Umbilical cord (tissue), 2 donors: ENCODE results near the gene UBL5. TPM values are rescaled to one million over a fixed set of nuclear protein-coding genes. Genes with fewer than 3 reads are reported as not detected.
A peak's percentile ranks its signal among the peaks of the same experiment; 100 is the strongest.
"Not testable (repeated sequence)": the region's sequence is repeated elsewhere in the genome, so short reads cannot be mapped to it uniquely, and the experiment has no call there.

Experiments
- DNase-seq: peaks from one replicate; pipeline ENCODE4 v3.0.0-alpha.2; 2015; ENCODE audit warnings: low spot score
- total RNA-seq: library from RNA; depleted of rRNA; stranded (reverse); fragments of >200 nt; gene quantifications from one replicate; pipeline ENCODE4 v1.2.3, GENCODE V29; 2014; ENCODE audit warnings: low replicate concordance; ENCODE audit not compliant: insufficient read depth

Gene UBL5
- total RNA-seq, 1 donor from 2014 or later: 115 TPM

- DNase-seq: no peak
These were observed 16.6 kb upstream of the UBL5 start for GRCh38 chr19:9811139-9811538.

- no peak for DNase-seq
These were observed 9.5 kb upstream of the UBL5 start for GRCh38 chr19:9818175-9818733.

GRCh38 chr19:9818734-9819595, 8.8 kb upstream of the UBL5 start, which contains the start of gene FBXL12:
Gene FBXL12, minus strand, starts transcription at chr19:9819079. Its CDS starts 266 bp downstream, at chr19:9818813.
- peak; percentile 100 for DNase-seq

GRCh38 chr19:9819596-9819909, 8.2 kb upstream of the UBL5 start:
- DNase-seq: no peak

GRCh38 chr19:9820034-9820433, 7.7 kb upstream of the UBL5 start:
- DNase-seq: not testable (repeated sequence)

- DNase-seq: no peak
These were observed 3.9 kb upstream of the UBL5 start for GRCh38 chr19:9823816-9824215.

- DNase-seq: no peak
These were observed 889 bp downstream of the UBL5 start for GRCh38 chr19:9828551-9829063.

- DNase-seq: no peak
These were observed 6.6 kb downstream of the UBL5 start for GRCh38 chr19:9834307-9834725.

- peak; percentile 99 for DNase-seq
These were observed 7.2 kb downstream of the UBL5 start, which contains the start of gene PIN1 for GRCh38 chr19:9834726-9835506. Gene PIN1, plus strand, starts transcription at chr19:9835318. Its CDS starts 27 bp downstream, at chr19:9835345.

- no peak for DNase-seq
These were observed 7.8 kb downstream of the UBL5 start for GRCh38 chr19:9835507-9835949.

- DNase-seq: no peak
These were observed 8.3 kb downstream of the UBL5 start for GRCh38 chr19:9836021-9836420.

GRCh38 chr19:9838324-9838723, 10.6 kb downstream of the UBL5 start:
- DNase-seq: no peak

GRCh38 chr19:9839415-9839814, 11.7 kb downstream of the UBL5 start:
- DNase-seq: peak; percentile 67

GRCh38 chr19:9842834-9843625, 15.3 kb downstream of the UBL5 start:
- no peak for DNase-seq

GRCh38 chr19:9843626-9844273, 16.0 kb downstream of the UBL5 start:
- not testable (repeated sequence) for DNase-seq

GRCh38 chr19:9847087-9847671, 19.5 kb downstream of the UBL5 start:
- peak; percentile 35 for DNase-seq

GRCh38 chr19:9848060-9848459, 20.3 kb downstream of the UBL5 start:
- DNase-seq: no peak

- DNase-seq: no peak
These were observed 21.0 kb downstream of the UBL5 start for GRCh38 chr19:9848762-9849161.

- DNase-seq: no peak
These were observed 22.1 kb downstream of the UBL5 start for GRCh38 chr19:9849791-9850190.

GRCh38 chr19:9850235-9850959, 22.7 kb downstream of the UBL5 start:
- no peak for DNase-seq
